Measurements from ENCODE around the gene CAV1.

Gene CAV1

GRCh38 chr7:116530107-116530820 is 5.4 kb downstream of the CAV1 start:
- no peak for DNase-seq (ENCODE audit: low spot score)

- DNase-seq (ENCODE audit: low spot score), result no peak
Measured at GRCh38 chr7:116532102-116532688, 7.4 kb downstream of the CAV1 start.

- DNase-seq (ENCODE audit: low spot score), result no peak
Measured at GRCh38 chr7:116534790-116535189, 10.0 kb downstream of the CAV1 start.

- DNase-seq (ENCODE audit: low spot score), result no peak
Measured at GRCh38 chr7:116535416-116535815, 10.6 kb downstream of the CAV1 start.

- DNase-seq (ENCODE audit: low spot score), result no peak
Measured at GRCh38 chr7:116538138-116538537, 13.3 kb downstream of the CAV1 start.

- no peak for DNase-seq (ENCODE audit: low spot score)
Measured at GRCh38 chr7:116539879-116540278, 15.0 kb downstream of the CAV1 start.

GRCh38 chr7:116540743-116541142 is 15.9 kb downstream of the CAV1 start:
- no peak for DNase-seq (ENCODE audit: low spot score)

- no peak for DNase-seq (ENCODE audit: low spot score)
Measured at GRCh38 chr7:116541951-116542350, 17.1 kb downstream of the CAV1 start.

GRCh38 chr7:116542618-116543017 is 17.8 kb downstream of the CAV1 start:
- no peak for DNase-seq (ENCODE audit: low spot score)

- DNase-seq (ENCODE audit: low spot score), result no peak
Measured at GRCh38 chr7:116543664-116544063, 18.8 kb downstream of the CAV1 start.

- DNase-seq (ENCODE audit: low spot score), result no peak
Measured at GRCh38 chr7:116544487-116544886, 19.7 kb downstream of the CAV1 start.

- no peak for DNase-seq (ENCODE audit: low spot score)
Measured at GRCh38 chr7:116545411-116545993, 20.7 kb downstream of the CAV1 start.

- no peak for DNase-seq (ENCODE audit: low spot score)
Measured at GRCh38 chr7:116546054-116546453, 21.2 kb downstream of the CAV1 start.

GRCh38 chr7:116546916-116547315 is 22.1 kb downstream of the CAV1 start:
- no peak for DNase-seq (ENCODE audit: low spot score)

- DNase-seq (ENCODE audit: low spot score), result no peak
Measured at GRCh38 chr7:116547347-116547746, 22.5 kb downstream of the CAV1 start.

GRCh38 chr7:116548506-116548905 is 23.7 kb downstream of the CAV1 start:
- no peak for DNase-seq (ENCODE audit: low spot score)

GRCh38 chr7:116549370-116549769 is 24.5 kb downstream of the CAV1 start:
- DNase-seq (ENCODE audit: low spot score), result no peak

GRCh38 chr7:116551692-116552091 is 26.9 kb downstream of the CAV1 start:
- no peak for DNase-seq (ENCODE audit: low spot score)

GRCh38 chr7:116552602-116553001 is 27.8 kb downstream of the CAV1 start:
- no peak for DNase-seq (ENCODE audit: low spot score)

- no peak for DNase-seq (ENCODE audit: low spot score)
Measured at GRCh38 chr7:116553168-116553964, 28.5 kb downstream of the CAV1 start.

- no peak for DNase-seq (ENCODE audit: low spot score)
Measured at GRCh38 chr7:116554436-116554835, 29.6 kb downstream of the CAV1 start.

GRCh38 chr7:116554911-116555310 is 30.1 kb downstream of the CAV1 start:
- no peak for DNase-seq (ENCODE audit: low spot score)

- no peak for DNase-seq (ENCODE audit: low spot score)
Measured at GRCh38 chr7:116557066-116557585, 32.3 kb downstream of the CAV1 start.

Data from LoVo (cell line).